ENCODE measurements around the gene EGFL8.

EGFL8 gene

DNA sequence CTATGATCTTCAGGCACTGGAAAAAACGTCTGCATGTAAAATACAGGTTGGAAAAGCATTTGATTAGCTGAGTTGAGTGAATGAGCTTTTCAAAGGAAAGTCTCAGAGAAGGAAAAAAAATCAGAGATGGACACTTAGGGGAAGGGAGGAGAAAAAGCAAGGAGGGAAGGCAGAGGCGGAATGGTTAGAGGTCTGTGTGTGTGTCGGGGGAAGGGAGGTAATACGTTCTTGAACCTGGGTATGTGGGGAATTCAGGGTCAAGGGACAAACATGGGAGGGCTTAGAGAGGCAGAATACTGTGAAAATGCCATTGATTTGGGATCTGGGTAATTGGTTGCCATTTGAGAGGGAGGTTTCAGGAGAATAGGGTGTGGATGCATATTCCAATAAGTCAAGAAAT is 17.7 kb upstream of the EGFL8 start:
- DNase-seq (ENCODE audit: low read depth) = no peak

DNA sequence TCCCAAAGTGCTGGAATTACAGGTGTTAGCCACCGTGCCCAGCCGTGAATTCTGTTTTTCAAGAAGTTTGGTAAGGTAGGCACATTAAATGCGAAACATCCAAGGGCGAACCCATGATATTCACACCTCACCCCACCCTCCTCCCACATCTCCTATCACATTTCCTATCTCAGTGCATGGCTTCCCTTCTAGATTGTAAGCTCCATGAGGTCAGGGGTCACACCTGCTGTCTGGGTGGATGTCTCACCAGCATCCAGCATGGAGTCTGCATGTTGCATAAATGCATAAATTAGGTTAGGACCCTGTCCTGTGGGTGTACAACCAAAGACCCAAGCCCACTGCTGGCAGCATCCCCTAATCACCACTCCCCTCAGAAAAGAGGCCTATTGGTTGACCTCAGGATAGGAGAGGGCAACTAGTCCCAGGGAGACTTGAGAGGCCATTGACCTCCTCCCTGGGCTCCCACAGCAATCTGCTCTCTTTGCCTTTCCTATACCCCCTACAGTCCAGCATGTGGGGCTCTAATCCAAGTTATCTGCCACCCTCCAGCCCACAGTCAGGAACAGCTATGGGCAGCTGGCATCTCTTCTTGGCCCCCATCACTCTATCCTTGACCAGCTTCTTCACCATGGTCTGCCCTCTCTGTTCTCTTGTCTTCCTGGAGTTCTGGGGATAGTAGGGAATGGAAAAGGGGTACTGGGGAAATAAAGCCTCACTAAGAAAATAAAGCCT is 16.8 kb upstream of the EGFL8 start:
- DNase-seq (ENCODE audit: low read depth) = no peak

DNA sequence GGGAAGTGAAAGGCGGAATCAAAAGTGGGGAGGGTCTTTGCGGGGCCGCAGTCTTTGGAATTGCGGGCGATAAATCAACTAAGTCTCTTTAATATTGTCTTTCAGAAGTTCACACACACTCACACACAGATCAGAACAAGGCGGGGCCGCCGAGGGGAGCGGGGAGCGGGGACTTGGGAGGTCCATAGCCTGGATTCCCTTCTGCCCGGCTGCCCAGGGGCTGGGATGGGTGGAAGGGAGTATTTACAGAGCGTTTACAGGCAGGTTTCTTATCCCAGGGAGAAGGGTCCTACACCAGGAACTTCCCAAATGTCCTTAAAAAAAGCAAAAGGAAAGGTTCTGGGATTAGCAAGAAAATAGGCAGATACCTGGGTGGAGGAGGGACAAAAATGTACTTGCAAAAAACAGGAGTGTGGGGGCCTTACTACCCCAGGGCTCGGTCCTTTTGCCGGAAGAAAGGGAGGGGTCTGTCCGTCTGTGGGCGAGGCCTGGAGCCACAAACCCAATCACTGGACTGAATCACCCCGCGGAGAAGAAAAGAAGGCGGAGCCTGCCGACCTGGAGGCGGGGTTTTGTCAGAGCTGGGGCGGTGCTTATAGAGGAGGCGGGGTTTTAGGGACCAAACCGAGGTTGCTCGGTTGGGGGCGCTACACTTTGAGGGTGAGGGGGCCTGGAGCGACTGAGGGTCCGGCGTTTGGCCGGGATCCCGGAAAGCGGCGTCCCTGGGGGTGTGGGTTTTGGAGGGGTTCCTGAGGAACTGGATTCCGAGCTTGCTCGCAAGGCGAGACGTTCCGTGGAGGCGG is 15.9 kb upstream of the EGFL8 start:
- peak; percentile 32 for DNase-seq (ENCODE audit: low read depth)

DNA sequence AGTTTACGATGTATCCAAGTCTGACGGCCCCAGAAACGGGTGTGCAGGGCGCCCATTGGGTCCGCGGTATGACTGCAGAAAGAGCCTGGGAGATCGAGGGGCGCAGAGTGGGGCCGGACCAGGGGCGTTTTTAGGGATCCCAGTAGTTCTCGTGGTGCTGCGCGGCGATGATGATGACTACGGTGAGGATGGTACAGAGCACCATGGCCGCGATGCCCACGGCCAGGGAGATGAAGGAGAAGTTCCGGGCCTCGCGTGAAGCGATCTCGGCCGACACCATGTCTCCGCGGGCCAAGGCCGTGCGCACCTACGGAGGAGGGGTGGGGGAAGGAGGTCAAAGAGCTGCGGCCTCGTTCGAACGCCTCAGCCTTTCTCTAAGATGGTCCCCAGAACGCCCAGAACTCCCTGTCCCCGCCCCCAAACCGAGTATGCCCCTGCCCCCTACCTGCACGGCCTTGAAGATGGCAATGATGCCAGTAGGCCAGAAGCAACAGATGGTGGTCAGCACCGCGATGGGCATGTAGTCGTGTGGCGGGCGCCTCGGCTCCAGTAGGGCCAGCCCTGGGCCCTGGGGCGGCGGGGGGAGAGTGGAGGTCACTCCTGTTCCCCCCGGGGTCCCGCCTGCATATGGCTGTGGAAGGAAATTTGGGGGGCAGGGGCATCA is 15.2 kb upstream of the EGFL8 start:
- DNase-seq (ENCODE audit: low read depth) = no peak

DNA sequence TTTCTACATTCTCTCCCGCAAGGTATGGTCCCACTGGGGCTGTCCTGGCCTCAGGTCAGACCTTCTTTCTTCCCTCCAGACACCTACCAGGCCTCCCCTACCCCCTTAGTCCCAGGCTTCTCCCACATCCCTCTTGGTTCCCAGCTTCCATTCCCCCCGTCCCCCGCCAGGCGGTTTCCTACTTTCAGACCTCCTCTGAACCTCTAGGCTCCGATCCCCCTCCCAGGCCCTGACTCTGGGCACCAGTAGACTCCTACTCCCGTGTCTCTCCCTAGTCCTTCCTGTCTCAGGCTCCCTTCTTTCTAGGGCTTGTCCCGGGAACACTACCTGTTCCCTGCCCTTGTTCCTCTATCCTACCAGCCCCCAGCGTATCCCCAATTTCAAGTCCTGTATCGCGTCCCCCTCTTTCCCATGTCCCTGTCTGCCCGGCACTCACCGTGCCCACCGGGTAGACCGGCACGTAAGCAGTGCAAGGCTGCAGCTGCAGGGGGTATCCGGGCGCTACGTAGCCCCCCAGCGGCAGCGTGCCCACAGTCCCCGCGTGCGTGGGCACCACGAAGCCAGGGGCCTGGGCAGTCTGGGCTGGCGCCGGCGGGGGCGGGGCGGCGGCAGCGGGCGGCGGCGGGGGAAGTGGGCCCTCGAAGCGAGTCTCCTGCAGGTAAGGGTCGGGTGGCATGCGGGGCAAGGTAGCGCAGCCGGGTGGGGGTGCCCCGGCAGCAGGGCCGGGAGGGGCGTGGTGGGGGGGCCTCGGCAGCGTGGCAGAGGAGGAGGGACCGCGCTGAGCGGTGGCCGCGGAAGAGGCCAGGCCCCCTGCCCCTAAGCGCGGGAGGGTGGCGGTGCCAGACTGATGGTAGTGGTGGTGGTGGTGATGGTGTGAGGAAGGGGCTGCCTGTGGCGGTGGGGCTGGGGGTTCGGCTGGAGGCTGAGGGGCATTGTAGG is 14.2 kb upstream of the EGFL8 start:
- no peak for DNase-seq (ENCODE audit: low read depth)

DNA sequence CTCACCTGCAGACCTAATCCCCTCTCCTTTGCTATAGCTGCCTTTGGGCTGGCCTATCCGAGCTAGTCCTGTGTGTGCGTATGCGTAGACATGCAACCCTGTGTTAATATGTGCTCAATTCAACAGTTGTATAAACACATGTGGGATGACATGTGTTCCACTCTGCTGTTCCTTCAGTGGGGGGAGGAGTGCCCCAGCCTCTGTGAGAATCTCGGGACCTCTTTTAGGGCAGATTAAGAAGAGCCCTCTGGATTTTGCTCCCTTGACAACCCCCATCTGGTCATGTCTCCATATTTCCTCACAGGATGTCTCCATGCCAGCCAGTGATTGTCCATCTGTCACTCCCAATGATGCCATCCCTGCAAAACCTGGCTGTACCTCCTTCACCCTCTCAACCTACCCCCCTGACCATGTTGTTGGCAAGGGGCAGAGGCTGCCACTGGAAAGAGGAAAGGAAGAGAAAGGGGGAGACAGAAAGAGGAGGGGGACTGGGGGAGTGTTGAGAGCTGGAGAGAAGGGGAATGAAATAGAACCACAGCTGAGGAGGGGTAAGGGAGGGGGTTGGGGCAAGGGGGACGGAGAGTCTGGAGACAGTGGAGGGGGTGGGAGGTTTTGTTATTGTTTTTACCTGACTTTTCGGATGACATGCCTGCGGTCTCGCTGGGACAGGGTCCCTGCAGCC is 13.1 kb upstream of the EGFL8 start:
- no peak for DNase-seq (ENCODE audit: low read depth)

DNA sequence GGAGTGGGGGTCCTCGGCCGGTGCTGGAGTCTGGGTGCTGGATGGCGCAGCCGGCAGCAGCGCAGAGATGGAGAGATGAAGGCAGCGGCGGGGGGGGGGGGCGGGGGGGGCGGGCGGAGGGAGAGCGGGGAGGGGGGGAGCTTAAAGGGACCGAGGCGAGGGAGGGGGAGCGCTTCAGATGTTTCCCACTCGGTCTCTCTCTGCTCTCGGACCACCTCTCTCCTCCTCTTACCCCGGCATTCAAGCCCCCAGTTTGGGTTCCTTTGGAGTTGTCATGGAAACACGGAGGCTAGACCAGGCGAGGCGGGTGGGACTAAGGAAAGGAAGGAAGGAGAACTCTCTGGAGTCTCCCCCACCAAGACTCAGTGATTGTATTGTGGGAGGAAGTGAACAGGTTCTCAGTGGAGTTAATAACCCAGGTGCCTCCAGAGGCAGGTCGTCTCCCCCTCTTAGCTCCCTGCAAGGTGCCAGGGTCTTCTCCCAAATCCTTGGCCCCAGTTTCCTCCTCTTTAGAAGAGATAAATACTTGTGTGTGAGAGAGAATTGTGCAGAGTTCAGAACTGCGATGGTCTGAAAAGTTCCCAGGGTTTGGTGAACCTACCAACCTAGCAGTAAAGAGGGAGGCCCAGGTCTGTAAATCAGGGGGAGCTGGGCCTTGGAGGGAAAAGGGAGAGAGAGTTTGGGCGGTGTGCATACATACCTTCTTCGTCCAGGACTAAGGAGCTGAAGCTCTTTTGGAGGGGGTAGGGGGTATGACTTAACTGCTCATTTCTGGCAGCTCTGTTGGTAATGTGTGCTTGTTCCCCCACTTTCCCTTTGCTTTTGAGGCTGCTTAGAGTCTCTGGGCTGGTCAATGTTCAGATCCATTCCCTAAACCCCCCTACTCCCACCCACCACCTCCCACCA is 12.3 kb upstream of the EGFL8 start, which contains the start of gene PRRT1:
PRRT1 (minus strand) TSS at position 77 of the 906 bp plus-strand sequence. CDS start 112 bp downstream, outside the sequence.
- DNase-seq (ENCODE audit: low read depth) = no peak

DNA sequence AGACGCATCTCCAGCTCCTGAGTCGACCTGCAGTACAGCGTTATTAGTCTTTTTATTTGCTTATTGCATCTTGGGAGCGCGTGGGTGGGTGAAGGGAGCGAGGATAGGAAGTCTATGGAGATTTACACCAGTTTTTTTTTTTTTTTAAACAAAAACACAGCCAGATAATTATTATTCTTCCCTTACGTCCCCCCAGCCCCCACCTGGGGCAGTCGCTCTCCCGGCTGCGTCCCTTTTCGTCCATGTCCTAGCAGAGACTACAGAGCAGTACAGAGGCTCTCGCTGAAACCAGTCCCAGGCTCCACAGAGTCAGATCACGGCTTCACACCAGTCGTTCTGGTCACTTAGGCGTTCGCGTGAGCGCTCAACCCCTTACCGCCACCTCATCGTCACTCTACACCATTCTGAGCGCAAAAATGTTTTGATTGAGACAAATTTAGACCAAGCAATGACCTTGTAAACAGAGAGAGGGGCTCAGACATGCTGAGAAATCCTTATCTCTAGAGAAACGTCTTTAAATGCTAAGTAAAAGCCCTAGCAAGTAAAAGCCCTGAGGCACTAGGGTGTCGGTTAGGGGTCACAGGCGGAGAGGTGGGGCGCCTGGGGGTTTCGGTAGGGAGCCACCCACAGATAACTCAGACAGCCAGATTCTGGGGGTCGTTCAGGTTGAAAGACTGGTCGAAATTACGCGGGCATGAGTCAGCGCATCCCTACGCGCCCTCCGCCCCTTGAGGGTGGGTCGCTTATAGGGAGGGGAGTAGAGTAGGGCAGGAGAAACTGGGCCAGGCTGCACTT is 11.4 kb upstream of the EGFL8 start:
- DNase-seq (ENCODE audit: low read depth) = no peak

DNA sequence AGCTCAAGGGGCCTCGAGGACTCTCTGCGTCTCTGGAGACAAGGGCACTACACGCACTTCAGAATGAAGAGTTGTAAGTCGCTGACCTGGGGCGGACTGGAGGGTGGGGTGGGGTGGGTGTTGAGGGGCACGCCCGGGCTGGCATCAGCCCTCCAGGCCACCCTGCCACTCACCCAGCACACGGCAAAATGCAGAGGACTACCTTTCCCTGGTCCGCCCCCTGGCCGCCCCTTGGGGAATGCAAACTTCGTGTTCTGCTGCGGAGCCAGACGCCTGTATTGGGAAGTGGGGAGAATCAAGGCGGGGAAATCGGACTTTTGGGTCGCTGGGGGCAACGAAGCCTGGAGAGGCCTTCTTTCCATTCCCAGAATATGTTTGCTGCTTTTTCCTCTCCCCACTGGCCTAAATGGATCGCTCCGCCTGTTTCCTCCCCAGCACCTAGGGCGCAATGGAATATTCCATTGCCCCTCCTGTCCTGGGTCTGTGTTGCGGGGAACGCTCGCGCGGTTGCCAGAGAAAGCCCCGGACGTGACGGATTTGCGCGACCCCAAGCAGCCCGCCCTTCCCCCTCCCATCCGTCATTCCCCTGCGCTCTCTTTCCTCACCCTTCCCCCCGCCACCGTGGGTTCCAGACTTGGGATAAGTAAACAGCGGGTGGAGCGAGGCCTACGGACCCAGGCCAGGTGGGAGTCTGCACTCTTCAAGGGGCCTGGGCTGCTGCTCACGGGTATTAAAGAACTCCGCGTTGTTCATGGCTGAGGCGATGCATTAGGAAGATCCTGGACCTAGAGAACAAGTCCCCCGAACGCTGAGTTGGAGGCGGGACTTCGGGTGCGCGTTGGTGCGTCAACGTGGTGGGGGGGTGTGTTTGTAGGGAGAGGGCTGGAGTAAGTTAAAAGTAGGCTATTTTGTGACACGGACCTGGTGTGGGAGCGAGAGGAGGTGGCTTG is 10.6 kb upstream of the EGFL8 start, which contains the start of gene PPT2:
PPT2 (plus strand) TSS at position 578 of the 950 bp plus-strand sequence. CDS start 454 bp downstream, outside the sequence.
- peak; percentile 52 for DNase-seq (ENCODE audit: low read depth)

DNA sequence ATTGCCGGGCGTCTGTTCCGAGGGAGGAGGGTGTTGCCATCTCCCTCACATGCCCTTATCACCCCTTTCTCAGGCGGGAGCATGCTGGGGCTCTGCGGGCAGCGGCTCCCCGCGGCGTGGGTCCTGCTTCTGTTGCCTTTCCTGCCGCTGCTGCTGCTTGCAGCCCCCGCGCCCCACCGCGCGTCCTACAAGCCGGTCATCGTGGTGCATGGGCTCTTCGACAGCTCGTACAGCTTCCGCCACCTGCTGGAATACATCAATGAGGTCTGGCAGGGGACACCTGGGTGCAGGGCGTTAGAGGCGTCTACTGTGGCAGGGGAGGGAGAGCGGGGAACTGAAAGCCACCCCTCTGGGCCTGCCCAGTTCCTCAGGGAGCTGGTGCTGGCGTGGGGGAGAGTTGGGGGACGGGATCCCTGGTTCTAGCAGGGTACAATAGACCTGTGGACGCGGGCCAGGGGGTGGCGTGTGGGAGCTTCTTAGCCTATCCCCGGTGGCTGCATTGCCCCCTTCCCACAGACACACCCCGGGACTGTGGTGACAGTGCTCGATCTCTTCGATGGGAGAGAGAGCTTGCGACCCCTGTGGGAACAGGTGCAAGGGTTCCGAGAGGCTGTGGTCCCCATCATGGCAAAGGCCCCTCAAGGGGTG is 9.8 kb upstream of the EGFL8 start:
- peak; percentile 28 for DNase-seq (ENCODE audit: low read depth)

DNA sequence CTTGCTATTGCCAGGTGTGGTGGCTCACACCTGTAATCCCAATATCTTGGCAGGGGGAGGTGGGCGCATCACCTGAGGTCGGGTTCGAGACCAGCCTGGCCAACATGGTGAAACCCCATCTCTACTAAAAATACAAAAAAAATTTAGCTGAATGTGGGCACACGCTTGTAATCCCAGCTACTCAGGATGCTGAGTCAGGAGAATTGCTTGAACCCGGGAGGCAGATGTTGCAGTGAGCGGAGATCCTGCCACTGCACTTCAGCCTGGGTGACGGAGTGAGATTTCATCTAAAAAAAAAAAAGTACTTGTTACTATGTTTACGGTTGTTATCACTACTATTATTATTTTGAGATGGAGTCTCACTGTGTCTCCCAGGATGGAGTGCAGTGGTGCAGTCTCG is 7.5 kb upstream of the EGFL8 start:
- no peak for DNase-seq (ENCODE audit: low read depth)

DNA sequence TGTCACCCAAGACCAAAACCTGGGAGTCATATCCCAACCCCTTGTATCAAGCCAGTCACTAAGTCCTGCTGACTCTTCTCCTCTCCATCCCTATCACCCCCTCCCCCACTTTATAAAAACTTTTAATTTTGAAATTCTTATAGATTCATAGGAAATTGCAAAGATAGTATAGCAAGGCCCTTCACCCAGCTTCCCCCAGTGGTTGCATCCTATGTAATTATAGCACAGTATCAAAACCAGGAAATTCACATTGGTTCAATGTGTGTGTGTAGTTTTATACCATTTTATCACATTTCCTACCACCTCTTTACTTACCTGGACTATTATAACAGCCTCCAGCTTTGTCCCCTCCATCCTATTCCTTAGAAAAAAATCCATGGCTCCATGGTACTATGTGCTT is 6.3 kb upstream of the EGFL8 start:
- DNase-seq (ENCODE audit: low read depth) = no peak

DNA sequence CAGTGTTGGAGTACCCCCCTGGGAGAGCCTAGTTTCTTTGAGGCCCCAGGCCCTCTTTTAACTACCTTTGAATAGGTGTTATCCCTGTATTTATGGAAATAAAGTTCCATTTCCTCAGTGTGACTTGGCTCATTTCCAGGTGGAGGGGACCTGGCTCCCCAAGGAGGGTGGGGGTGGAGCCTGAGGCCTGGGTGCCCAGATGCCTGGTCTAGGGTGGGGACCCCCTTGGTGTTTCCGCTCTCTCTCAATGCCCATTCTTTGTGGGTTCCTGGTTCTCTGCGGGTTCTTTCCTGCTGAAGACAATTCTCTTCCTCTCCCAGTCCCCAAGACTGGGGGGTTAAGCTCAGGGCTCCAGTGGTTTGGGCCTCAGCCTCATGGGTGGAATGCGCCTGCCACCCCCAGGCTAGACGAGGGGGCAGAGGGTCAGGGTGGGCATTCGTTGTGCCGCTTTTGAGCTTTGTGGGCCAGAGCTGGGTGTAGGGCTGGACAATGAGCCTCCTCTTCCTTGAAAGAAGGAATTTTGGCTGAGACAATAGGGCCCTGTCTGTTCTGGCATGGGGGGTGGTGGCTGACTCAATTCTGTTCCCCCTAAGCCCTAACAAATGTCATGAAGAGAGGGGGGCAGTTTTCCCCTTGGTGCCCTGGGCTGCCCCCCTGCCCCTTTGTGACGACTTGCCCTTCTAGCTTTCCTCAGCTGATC is 686 bp upstream of the EGFL8 start:
- no peak for DNase-seq (ENCODE audit: low read depth)

DNA sequence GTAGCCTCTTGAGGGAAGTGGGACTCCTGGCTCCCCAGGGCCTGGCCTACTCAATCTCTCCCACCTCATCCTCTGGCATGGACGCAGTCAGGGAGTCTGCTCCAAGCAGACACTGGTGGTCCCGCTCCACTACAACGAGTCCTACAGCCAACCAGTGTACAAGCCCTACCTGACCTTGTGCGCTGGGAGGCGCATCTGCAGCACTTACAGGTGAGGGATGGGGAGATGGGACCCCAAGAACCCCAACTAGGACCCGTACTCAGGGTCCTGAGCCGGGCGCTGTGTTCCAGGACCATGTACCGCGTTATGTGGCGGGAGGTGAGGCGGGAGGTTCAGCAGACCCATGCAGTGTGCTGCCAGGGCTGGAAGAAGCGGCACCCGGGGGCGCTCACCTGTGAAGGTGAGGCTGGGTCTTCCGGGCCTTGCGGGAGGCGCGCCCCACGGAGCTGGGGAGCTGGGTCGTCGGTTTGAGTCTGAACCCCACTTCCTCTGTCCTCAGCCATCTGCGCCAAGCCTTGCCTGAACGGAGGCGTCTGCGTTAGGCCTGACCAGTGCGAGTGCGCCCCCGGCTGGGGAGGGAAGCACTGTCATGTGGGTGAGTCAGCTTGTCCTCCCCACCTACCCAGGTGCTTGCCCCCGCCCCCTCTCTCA is 2.1 kb downstream of the EGFL8 start:
- no peak for DNase-seq (ENCODE audit: low read depth)

DNA sequence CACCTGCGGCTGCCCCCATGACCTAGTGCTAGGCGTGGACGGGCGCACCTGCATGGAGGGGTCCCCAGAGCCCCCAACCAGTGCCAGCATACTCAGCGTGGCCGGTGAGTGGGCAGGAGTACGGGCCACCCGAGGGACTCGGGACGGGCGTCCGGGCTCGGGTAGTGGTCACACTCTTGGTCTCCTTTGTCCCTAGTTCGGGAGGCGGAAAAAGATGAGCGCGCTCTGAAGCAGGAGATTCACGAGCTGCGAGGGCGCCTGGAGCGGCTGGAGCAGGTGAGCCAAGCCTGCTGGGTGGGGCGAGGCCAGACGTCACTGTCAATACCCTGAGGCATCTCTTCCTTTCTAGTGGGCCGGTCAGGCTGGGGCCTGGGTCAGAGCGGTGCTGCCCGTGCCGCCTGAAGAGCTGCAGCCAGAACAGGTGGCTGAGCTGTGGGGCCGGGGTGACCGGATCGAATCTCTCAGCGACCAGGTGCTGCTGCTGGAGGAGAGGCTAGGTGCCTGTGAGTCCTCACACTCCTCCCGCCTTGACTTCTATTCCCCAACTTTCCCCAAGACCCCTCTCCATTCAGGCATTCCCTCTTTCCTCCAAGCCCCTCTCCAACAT is 2.9 kb downstream of the EGFL8 start:
- DNase-seq (ENCODE audit: low read depth) = no peak

DNA sequence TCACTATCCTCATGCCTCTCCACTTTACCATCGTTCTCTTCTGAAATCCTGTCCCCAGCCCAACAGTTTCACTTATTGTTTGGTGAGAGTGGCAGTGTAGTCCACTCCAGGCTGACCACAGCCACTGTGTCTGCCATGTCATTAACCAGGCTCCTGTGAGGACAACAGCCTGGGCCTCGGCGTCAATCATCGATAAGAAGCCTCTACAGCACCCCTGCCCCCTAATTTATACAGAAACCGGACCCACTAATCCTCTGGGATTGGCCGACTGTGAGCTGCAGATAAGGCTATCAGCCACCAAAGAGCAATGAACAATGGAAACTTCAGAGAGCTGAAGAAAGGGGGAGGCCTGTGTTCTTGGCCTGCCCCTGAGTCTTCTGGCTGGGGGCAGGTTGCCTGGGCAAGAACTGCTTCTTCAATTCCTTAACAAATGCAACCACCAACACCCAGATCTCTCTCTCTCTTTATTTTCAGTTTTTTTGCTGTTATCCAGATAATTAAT is 3.4 kb downstream of the EGFL8 start:
- DNase-seq (ENCODE audit: low read depth) = no peak

All from T-helper 22 cell (primary cell).